Activated CD4-positive, alpha-beta T cell treated with anti-CD3 and anti-CD28 coated beads for 36 hours (primary cell): ENCODE results near the gene OBP2B. TPM values are rescaled to one million over a fixed set of nuclear protein-coding genes. Genes with fewer than 3 reads are reported as not detected.

Experiments used
- ATAC-seq: fragments of 200-7000 bp; cut with Tn5 transposase; one replicate; pipeline ENCODE4 v1.10.0; 2021; ENCODE audit warnings: mild to moderate bottlenecking, moderate library complexity
- CTCF ChIA-PET: fragments of 350-600 bp; sonication (Branson Sonifier 250); formaldehyde crosslinking; loops from one replicate; lab custom pipeline; 2021; ENCODE audit warnings: antibody characterized with exemption; lab: Charles Lee
- POLR2A ChIA-PET: fragments of 350-600 bp; sonication (Branson Sonifier 250); formaldehyde crosslinking; loops from one replicate; lab custom pipeline; 2021; ENCODE audit warnings: antibody characterized with exemption, inconsistent platforms; lab: Charles Lee
- DNase-seq: peaks from one replicate; pipeline ENCODE4 v3.0.0-alpha.2; 2020
- H3K27ac Mint-ChIP-seq: one replicate; pipeline ENCODE4 v1.8.0; 2021; ENCODE audit warnings: mixed read lengths
- H3K27me3 Mint-ChIP-seq: one replicate; pipeline ENCODE4 v1.8.0; 2021; ENCODE audit warnings: mixed read lengths
- H3K36me3 Mint-ChIP-seq: one replicate; pipeline ENCODE4 v1.8.0; 2021; ENCODE audit warnings: low read depth, mixed read lengths
- H3K4me1 Mint-ChIP-seq: one replicate; pipeline ENCODE4 v1.8.0; 2021; ENCODE audit warnings: mixed read lengths
- H3K4me3 Mint-ChIP-seq: one replicate; pipeline ENCODE4 v1.8.0; 2021; ENCODE audit warnings: mild to moderate bottlenecking, moderate library complexity, mixed read lengths
- H3K9me3 Mint-ChIP-seq: one replicate; pipeline ENCODE4 v1.8.0; 2021; ENCODE audit warnings: low read depth, mixed read lengths
- intact Hi-C, 2 experiments: fragments of 100-400 bp; cut with DNase I in 1 of 2; cut with micrococcal nuclease in 1 of 2; formaldehyde crosslinking; loops; one replicate each; pipeline versions ENCODE4 v1.14.2 to v1.15.1; 2022 to 2024; cut with DNase I, micrococcal nuclease
- total RNA-seq, 2 experiments: library from RNA; stranded (reverse); gene quantifications; one replicate each; pipeline ENCODE4 v1.2.3, GENCODE V29; 2021

OBP2B gene
- total RNA-seq, 2 experiments from 2014 or later: not detected

DNA sequence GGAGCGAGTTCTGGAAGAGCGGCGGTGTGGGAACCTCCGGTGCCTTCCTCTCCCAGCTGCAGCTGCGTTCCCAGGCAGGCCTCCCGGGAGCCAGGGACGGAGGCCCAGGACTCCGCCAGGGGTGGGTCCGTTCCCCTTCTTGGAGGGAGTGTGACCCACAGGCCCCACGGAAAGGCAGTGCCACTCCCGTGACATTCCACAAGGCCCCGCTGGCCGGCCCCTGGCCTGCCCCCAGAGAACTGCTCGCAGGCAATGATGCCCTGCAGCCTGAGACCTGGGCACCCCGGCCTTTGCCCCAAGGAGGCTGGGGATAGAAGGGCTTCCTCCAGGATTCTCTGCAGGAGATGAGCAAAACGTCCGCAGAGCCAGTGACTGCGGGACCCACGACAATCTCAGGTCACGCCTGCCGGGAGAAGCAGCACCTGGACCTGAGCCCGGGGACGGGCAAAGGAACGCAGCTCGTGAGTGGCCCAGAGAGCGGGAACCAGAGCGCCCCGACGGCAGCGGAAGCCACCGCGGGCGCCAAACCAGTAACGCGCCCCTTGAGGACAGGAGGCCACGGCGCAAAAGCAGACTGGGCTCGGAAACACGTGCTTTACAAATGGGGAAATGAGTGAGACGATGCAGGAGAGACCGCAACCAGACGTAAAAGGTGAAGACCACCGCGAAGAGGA is 9.3 kb downstream of the OBP2B start:
- peaks cover 2% of the 10 kb centered on the region for H3K36me3 Mint-ChIP-seq
- DNase-seq (peak; percentile 81), ATAC-seq (peak; percentile 96)
- intact Hi-C loops: loop anchor here in 1 of 2 experiments (10.0 kb wide), 1 partner anchor 485 kb away; no protein-coding TSS in a partner anchor
- H3K4me1 Mint-ChIP-seq: peaks cover 10% of the 10 kb centered on the region
- H3K27ac Mint-ChIP-seq: peak overlapping the region; percentile 75
- CTCF ChIA-PET: interaction anchor here (1.2 to 2.6 kb wide), 4 partner anchors 12 to 18 kb away, joined by 4 to 12 read pairs (median 9); no protein-coding TSS in a partner anchor
- peaks cover 12% of the 10 kb centered on the region for H3K27me3 Mint-ChIP-seq
- POLR2A ChIA-PET: interaction anchor here (0.6 kb wide), 1 partner anchor 133 kb away, joined by 3 read pairs; no protein-coding TSS in a partner anchor
- H3K9me3 Mint-ChIP-seq: peaks cover 2% of the 10 kb centered on the region
- peak overlapping the region; percentile 76 for H3K4me3 Mint-ChIP-seq

DNA sequence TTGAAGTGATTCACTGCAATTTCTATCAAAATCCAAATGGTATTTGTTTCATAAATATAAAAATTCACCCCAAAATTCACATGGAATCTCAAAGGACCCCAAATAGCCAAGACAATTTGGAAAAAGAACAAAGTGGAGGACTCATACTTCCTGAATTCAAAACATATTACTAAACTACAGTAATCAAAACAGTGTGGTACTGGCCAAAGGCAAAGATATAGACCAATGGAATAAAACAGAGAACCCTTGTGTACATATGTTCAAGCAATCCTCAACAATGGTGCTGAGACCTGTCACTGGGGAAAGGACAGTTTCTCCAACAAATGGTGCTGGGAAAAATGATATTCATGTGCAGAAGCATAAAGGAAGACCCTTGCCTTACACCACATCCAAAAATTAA is 14.0 kb downstream of the OBP2B start:
- DNase-seq (no peak), ATAC-seq (no peak)
- H3K4me3 Mint-ChIP-seq: no peak overlapping the region
- peaks cover 5% of the 10 kb centered on the region for H3K27me3 Mint-ChIP-seq
- ChIA-PET POLR2A (no interaction called here), CTCF (interaction anchor here (0.7 to 1.3 kb wide), 2 partner anchors 8 to 750 kb away, joined by 3 to 7 read pairs; no protein-coding TSS in a partner anchor)
- H3K4me1 Mint-ChIP-seq: peaks cover 5% of the 10 kb centered on the region
- no peak overlapping the region for H3K27ac Mint-ChIP-seq
- intact Hi-C loops: no loop called here
- H3K9me3 Mint-ChIP-seq: peaks cover under 1% of the 10 kb centered on the region
- peaks cover under 1% of the 10 kb centered on the region for H3K36me3 Mint-ChIP-seq

DNA sequence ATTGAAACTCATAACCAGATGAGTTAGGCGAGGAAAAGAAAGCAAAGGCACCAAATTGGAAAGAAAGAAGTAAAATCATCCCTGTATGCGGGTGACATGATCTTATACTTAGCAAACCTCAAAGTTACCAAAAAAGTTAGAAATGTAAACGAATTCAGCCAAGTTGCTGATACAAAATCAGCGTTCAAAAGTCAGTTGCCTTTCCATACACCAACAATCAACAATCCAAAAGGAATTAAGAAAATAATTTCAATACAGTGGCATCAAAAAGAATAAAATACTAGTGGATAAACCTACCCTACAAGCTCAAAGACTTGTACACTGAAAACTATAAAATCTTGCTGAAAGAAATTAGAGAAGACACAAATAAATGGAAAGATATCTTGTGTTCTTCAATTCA is 14.5 kb downstream of the OBP2B start:
- Mint-ChIP-seq H3K27ac (no peak overlapping the region), H3K4me1 (peaks cover 4% of the 10 kb centered on the region), H3K36me3 (no peaks in the 10 kb centered on the region), H3K4me3 (no peak overlapping the region), H3K9me3 (no peaks in the 10 kb centered on the region), H3K27me3 (peaks cover 4% of the 10 kb centered on the region)
- POLR2A ChIA-PET: no interaction called here
- intact Hi-C loops: no loop called here
- CTCF ChIA-PET: interaction anchor here (0.9 to 1.3 kb wide), 2 partner anchors 8 to 11 kb away, joined by 3 to 7 read pairs; no protein-coding TSS in a partner anchor
- ATAC-seq (no peak), DNase-seq (no peak)

DNA sequence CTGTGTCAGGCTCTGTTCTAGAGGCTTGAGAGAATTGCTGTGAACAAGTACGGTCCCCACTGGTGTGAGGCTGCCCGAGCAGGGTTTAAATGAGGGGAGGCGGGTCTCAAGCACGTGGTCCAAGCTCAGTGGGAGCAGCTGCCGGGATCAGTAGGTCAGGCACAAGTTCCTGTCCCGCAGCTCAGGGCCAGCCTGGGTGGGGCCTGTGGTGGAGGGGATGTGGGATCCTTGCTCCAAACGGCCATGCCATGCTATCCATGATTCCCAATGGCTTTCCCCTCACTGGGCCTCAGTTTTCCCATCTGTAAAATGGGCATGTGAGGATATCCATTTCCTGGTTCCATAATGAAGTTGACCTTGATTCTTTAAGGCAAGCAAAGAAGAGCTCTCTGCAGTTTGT is 17.1 kb downstream of the OBP2B start:
- Mint-ChIP-seq H3K36me3 (no peaks in the 10 kb centered on the region), H3K9me3 (no peaks in the 10 kb centered on the region), H3K27me3 (peaks cover 2% of the 10 kb centered on the region), H3K27ac (no peak overlapping the region), H3K4me1 (no peaks in the 10 kb centered on the region), H3K4me3 (no peak overlapping the region)
- POLR2A ChIA-PET: no interaction called here
- no peak for DNase-seq
- no peak for ATAC-seq
- CTCF ChIA-PET: no interaction called here
- intact Hi-C loops: no loop called here

DNA sequence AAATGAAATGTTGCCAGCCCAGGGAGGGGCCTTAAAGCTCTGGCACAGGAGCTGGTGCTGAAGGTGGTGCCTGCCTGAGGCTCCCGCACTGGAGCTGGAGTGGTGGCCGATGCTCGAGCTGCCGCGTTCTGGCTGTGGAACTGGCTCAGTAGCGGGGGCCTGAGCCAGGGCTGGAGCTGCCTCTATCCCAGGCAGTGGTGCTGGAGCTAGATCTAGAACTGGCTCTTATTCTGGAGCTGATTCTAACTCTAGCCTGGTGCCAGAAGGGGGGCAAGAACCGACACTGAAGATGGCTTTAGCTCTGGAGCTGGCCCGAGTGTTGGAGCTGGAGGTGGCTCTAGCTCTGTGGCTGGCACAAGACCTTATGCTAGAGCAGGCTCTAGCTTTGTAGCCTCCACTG is 19.2 kb downstream of the OBP2B start:
- intact Hi-C loops: loop anchor here (5.0 to 10.0 kb wide), 3 partner anchors 47 to 227 kb away; partner anchors contain the start of genes REXO4 (in 1 of the 2) and SURF6 (in 1 of the 2)
- ATAC-seq (no peak), DNase-seq (no peak)
- no peaks in the 10 kb centered on the region for H3K9me3 Mint-ChIP-seq
- ChIA-PET POLR2A (no interaction called here), CTCF (interaction anchor here (0.9 to 1.3 kb wide), 6 partner anchors 9 to 297 kb away, joined by 3 to 4 read pairs (median 3); no protein-coding TSS in a partner anchor)
- no peak overlapping the region for H3K4me3 Mint-ChIP-seq
- H3K27ac Mint-ChIP-seq: no peak overlapping the region
- H3K36me3 Mint-ChIP-seq: no peaks in the 10 kb centered on the region
- peaks cover 5% of the 10 kb centered on the region for H3K27me3 Mint-ChIP-seq
- H3K4me1 Mint-ChIP-seq: peaks cover 11% of the 10 kb centered on the region

DNA sequence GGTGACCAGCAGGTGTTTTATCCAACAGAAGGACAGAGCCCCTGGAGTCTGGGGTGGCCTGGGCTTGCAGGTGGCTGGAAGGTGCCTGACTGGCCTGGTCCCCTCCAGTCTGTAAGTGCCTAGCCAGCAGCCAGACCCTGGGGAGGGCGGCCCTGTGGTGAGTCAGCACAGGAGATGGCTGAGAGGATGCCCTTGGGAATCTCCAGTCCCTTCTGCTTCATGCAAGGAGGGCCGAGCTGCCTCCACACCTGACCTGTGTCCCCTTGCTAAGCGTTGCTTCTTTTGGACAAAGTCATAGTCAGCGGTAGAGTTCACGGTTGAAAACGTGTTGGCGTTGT is 20.2 kb downstream of the OBP2B start:
- DNase-seq: no peak

DNA sequence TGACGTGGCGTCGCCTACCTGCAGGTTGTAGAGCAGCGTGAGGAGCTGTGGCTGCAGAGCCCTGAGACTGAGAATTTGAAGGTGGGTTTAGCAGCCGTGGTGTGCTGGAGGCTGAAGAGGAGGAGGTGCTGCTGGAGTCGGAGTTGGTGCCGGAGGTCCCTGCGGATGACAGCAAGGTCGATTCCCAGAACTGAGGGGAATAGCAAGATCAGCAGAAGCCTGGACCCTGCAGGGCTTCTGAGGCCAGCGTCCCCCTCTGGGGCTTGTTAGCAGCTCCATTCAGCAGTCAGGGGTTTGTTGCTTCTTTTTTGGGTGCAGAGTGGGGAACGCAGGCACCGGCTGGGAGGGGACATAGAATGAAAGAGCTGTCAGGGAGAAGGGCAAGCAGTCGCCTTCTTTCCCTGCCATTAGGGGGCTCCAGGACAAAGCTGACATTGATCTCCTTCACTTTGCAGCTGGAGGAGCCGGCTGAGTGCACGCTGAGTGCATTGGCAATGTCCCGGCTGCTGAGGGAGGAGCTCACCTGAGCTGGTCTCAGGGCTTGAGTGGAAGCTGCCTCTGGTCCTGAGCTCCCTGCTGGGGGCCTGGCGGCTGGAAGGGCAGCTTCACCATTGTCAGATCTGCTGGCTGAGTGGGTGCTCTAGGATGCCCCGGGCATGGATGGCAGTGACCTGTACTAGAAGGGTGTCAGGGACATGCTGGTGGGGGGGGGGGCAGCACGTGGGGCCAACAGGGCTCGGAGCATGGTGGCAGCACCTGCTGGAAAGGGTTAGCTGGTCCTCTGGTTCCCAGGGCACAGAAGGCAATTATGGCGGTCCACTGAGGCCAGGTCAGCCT is 20.8 kb downstream of the OBP2B start:
- intact Hi-C loops: loop anchor here (5.0 to 10.0 kb wide), 3 partner anchors 49 to 229 kb away; partner anchors contain the start of genes REXO4 (in 1 of the 2) and SURF6 (in 1 of the 2)
- ATAC-seq (no peak), DNase-seq (no peak)
- Mint-ChIP-seq H3K27me3 (peaks cover 10% of the 10 kb centered on the region), H3K4me1 (peaks cover 18% of the 10 kb centered on the region), H3K27ac (no peak overlapping the region), H3K36me3 (no peaks in the 10 kb centered on the region), H3K9me3 (no peaks in the 10 kb centered on the region), H3K4me3 (no peak overlapping the region)
- ChIA-PET CTCF (interaction anchor here (0.6 to 3.1 kb wide), 11 partner anchors 9 to 572 kb away, joined by 3 to 17 read pairs (median 4); no protein-coding TSS in a partner anchor), POLR2A (no interaction called here)

More for the DNA sequence above, 20.2 kb downstream of the OBP2B start:
- no peak for ATAC-seq
- H3K27ac Mint-ChIP-seq: no peak overlapping the region
- H3K36me3 Mint-ChIP-seq: no peaks in the 10 kb centered on the region
- intact Hi-C loops: loop anchor here (5.0 to 10.0 kb wide), 3 partner anchors 48 to 228 kb away; partner anchors contain the start of genes REXO4 (in 1 of the 2) and SURF6 (in 1 of the 2)
- H3K4me1 Mint-ChIP-seq: peaks cover 14% of the 10 kb centered on the region
- ChIA-PET POLR2A (no interaction called here), CTCF (interaction anchor here (0.6 to 3.0 kb wide), 6 partner anchors 9 to 298 kb away, joined by 3 to 17 read pairs (median 6); no protein-coding TSS in a partner anchor)
- no peaks in the 10 kb centered on the region for H3K9me3 Mint-ChIP-seq
- H3K4me3 Mint-ChIP-seq: no peak overlapping the region
- peaks cover 7% of the 10 kb centered on the region for H3K27me3 Mint-ChIP-seq

DNA sequence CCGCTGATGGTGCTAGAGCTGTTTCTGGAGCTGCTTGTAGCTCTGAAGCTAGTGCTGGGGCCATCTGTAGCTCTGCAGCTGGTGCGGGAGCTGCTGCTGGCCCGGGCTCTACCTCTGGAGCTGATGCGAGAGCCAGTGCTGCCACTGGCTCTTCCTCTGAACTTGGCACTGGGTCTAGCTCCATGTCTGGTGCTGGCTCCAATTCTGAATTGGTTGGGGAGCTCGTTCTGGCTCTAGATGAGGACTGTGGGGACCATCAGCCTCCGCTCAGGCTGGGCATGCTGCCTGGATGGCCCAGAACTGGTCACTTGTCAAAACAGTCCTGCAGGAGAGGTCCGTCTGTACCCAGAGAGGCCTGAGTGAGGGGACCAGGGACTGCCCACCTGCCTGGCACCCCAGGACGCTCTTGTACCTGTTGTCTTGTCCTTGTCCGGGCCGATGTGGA is 21.5 kb downstream of the OBP2B start:
- Mint-ChIP-seq H3K36me3 (no peaks in the 10 kb centered on the region), H3K27me3 (peaks cover 14% of the 10 kb centered on the region), H3K9me3 (no peaks in the 10 kb centered on the region), H3K27ac (no peak overlapping the region), H3K4me3 (no peak overlapping the region), H3K4me1 (peaks cover 23% of the 10 kb centered on the region)
- no peak for ATAC-seq
- no peak for DNase-seq
- intact Hi-C loops: loop anchor here (2.0 to 10.0 kb wide), 6 partner anchors 50 to 299 kb away; partner anchors contain the start of genes SURF6 (in 2 of the 2) and REXO4 (in 1 of the 2)
- POLR2A ChIA-PET: no interaction called here
- CTCF ChIA-PET: interaction anchor here (0.5 to 3.1 kb wide), 20 partner anchors 7 to 571 kb away, joined by 3 to 20 read pairs (median 4); no protein-coding TSS in a partner anchor

DNA sequence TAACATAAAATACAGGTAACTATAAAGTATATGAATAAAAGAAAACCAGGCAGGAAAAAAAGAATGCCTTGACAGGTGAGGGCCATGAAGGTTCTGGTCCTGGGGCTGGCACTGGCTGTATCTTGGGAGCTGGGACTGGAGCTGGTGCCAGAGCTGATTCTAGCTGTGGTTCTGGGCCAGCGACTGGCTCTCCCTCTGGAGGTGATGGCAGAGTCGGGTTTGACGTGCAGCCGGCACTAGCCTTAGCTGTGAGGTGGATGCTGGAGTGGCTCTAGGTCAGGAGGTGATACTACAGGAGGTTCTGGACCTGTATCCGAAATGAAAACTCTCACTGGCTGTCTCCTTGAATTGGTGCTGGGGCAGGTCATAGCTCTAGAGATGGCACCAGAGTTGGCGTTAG is 22.3 kb downstream of the OBP2B start:
- Mint-ChIP-seq H3K36me3 (no peaks in the 10 kb centered on the region), H3K4me1 (peaks cover 23% of the 10 kb centered on the region), H3K9me3 (no peaks in the 10 kb centered on the region), H3K27me3 (peaks cover 14% of the 10 kb centered on the region), H3K4me3 (no peak overlapping the region), H3K27ac (no peak overlapping the region)
- POLR2A ChIA-PET: interaction anchor here (0.7 to 1.5 kb wide), 2 partner anchors 53 to 184 kb away, joined by 3 to 4 read pairs; no protein-coding TSS in a partner anchor
- CTCF ChIA-PET: interaction anchor here (0.5 to 3.1 kb wide), 28 partner anchors 8 to 309 kb away, joined by 3 to 20 read pairs (median 4); no protein-coding TSS in a partner anchor
- intact Hi-C loops: loop anchor here (1.0 to 10.0 kb wide), 7 partner anchors 51 to 300 kb away; partner anchors contain the start of genes SURF6 (in 2 of the 2) and REXO4 (in 1 of the 2)
- ATAC-seq: no peak
- no peak for DNase-seq

DNA sequence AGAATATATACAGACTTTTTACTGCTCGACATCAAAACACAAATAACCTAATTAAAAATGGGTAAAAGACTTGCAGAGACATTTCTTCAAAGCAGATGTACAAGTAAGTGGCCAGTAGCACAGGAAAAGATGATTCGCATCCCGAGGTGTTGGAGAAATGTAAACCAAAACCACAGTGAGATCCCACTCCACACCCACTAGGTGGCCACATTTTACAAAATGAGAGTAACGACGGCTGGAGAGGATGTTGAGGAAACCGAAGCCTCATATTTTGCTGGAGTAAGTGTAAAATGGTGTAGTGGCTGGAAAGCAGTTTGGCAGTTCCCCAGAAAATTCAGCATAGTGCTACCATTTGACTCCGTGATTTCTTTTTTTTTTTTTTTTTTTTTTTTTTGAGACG is 24.1 kb downstream of the OBP2B start:
- no peaks in the 10 kb centered on the region for H3K9me3 Mint-ChIP-seq
- CTCF ChIA-PET: interaction anchor here (0.9 to 3.1 kb wide), 13 partner anchors 8 to 302 kb away, joined by 3 to 20 read pairs (median 9); partner anchors contain the start of gene SLC2A6
- H3K27ac Mint-ChIP-seq: no peak overlapping the region
- intact Hi-C loops: loop anchor here (1.0 to 10.0 kb wide), 5 partner anchors 52 to 232 kb away; partner anchors contain the start of genes REXO4 (in 1 of the 2) and SURF6 (in 1 of the 2)
- DNase-seq: peak; percentile 70
- no peaks in the 10 kb centered on the region for H3K36me3 Mint-ChIP-seq
- peaks cover 14% of the 10 kb centered on the region for H3K27me3 Mint-ChIP-seq
- peaks cover 23% of the 10 kb centered on the region for H3K4me1 Mint-ChIP-seq
- peak; percentile 54 for ATAC-seq
- H3K4me3 Mint-ChIP-seq: no peak overlapping the region
- POLR2A ChIA-PET: no interaction called here
